ENCODE results near the gene KRTAP5-9. TPM values are rescaled to one million over a fixed set of nuclear protein-coding genes. Genes with fewer than 3 reads are reported as not detected.

KRTAP5-9 gene
- not detected in 2 replicates for total RNA-seq

GRCh38 chr11:71548120-71548519 lies at the start of gene KRTAP5-9:
Gene KRTAP5-9 (plus strand): TSS chr11:71548420. CDS start chr11:71548658, 238 bp downstream.

GRCh38 chr11:71526796-71527575 lies 21.2 kb upstream of the KRTAP5-9 start, which contains the start of gene KRTAP5-7:
Gene KRTAP5-7 (plus strand): TSS chr11:71527267. CDS start chr11:71527301, 34 bp downstream.

GRCh38 chr11:71537977-71538665 lies 10.1 kb upstream of the KRTAP5-9 start, which contains the start of gene KRTAP5-8:
Gene KRTAP5-8 (plus strand): TSS chr11:71538025. CDS start chr11:71538056, 31 bp downstream.

GRCh38 chr11:71565263-71565662 lies 17.0 kb downstream of the KRTAP5-9 start, which contains the start of gene KRTAP5-10:
Gene KRTAP5-10 (plus strand): TSS chr11:71565563. CDS start chr11:71565588, 25 bp downstream.

GRCh38 chr11:71582309-71582895 lies 34.2 kb downstream of the KRTAP5-9 start, which contains the start of gene KRTAP5-11:
Gene KRTAP5-11 (minus strand): TSS chr11:71582875. CDS start chr11:71582837, 38 bp downstream.

Other genes with a start within 250 kb of the KRTAP5-9 start
- gene DHCR7, start 100.0 kb upstream of the KRTAP5-9 start, total RNA-seq, result 38.3 and 109 TPM in 2 replicates
- 59.6 and 62.1 TPM in 2 replicates for gene NADSYN1, start 95.2 kb upstream of the KRTAP5-9 start, total RNA-seq
- not detected in 2 replicates for gene KRTAP5-7, start 21.2 kb upstream of the KRTAP5-9 start, total RNA-seq
- gene KRTAP5-8, start 10.4 kb upstream of the KRTAP5-9 start, total RNA-seq, result not detected in 2 replicates
- gene KRTAP5-10, start 17.1 kb downstream of the KRTAP5-9 start, total RNA-seq, result not detected in 2 replicates
- gene KRTAP5-11, start 34.5 kb downstream of the KRTAP5-9 start, total RNA-seq, result not detected in 2 replicates

Measured in cardiac atrium fibroblast (primary cell).